Measurements from ENCODE around the gene HSD17B11.
A peak's percentile ranks its signal among the peaks of the same experiment; 100 is the strongest.
"Not testable (repeated sequence)": the region's sequence is repeated elsewhere in the genome, so short reads cannot be mapped to it uniquely, and the experiment has no call there.

HSD17B11 gene

DNA sequence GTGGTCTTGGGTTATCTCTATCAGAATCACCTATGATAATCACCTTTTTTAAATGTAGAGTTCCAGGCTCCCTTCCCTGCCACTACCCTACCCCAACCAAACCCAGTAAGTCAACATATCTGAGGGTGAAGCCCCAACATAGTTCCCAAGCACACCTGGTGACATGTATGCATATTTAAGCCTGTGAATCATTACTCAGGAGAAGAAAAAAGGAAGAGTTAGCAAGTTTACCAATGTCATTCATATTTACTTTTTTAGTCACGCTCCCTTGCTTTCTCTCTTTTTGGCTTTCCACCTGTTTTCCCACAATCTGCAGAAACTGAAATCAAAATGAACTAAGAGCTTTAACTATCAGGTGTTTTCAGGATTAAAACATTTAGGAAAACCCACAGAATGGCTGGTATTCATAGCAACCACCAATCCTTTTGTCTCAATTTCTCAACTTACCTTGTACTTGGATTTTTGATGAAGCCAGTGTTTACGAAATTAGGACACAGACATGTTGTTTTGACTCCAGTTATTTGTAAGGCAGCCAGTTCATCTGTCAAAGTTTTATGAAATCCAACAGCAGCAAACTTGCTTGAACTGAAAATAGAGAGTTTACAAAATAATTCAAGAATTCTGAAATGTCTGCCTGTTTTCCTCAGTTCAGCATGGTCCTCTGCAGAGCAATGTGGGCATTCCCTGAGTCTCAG, 34.0 kb downstream of the HSD17B11 start:
- DNase-seq: no peak

DNA sequence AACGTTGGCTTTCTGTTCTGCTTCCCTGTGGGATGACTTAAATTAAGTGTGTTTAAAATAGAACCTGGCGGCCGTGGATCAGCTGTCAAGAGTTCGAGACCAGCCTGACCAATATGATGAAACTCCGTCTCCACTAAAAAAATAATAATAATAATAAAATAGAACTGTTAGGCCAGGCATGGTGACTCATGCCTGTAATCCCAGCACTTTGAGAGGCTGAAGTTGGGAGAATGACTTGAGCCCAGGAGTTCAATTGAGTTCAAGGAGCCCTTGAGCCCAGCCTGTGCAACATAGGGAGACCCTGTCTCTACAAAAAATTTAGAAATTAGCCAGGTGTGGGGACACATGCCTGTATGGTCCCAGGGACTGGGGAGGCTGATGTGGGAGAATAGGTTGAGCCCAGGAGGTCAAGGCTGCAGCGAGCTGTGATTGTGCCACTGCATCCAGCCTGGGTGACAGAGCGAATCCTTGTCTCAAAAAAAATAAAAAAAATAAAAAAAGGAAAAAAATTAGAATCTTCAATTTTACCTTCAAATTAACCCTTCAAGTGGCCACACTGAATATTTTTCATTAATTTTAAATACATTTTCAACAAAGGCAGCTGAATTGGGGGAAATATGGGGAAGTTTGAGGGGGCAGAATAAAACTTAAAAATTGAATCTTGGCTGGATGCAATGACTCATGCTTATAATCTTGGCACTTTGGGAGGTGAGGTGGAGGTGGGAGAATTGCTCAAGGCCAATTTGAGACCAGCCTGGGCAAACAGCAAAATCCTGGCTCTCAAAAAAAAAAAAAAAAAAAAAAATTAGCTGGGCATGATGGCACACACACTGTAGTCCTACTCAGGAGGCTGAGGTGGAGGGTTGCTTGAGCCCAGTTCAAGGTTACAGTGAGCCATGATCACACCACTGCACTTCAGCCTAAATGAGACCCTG, 36.6 kb downstream of the HSD17B11 start:
- no peak for DNase-seq

DNA sequence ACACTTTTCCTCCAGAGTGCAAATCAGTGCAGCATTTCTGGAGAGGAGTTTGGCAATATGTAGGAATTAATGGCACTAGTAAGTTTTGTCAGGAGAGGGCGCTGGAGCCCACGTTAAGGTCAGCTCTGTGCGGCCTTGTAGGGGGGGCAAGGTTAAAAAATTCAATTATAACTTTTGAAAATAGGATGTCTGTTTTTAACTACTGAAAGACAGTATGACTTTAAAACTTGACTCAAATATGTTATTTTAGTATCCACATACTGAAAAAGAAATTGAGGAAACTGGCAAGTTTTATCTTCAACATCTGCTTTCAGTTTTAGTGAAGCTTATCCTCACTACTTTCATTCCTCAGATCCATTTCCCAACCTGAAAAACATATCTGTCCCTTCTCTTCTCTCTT, 37.4 kb downstream of the HSD17B11 start:
- no peak for DNase-seq

DNA sequence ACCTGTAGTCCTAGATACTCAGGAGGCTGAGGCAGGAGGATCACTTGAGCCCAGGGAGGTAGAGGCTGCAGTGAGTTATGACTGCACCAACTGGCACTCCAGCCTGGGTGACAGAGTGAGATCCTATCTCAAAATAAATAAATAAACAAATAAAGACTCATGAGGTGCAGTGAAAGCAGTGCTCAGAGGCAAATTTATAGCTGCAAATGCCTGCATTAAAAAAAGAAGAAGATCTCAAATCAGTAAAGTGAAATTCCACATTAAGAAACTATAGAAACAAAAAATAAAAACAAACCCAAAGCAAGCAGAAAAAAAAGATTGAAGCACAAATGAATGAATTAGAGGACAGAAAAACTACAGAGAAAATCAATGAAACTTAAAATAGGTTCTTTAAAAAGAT, 45.8 kb downstream of the HSD17B11 start:
- no peak for DNase-seq

DNA sequence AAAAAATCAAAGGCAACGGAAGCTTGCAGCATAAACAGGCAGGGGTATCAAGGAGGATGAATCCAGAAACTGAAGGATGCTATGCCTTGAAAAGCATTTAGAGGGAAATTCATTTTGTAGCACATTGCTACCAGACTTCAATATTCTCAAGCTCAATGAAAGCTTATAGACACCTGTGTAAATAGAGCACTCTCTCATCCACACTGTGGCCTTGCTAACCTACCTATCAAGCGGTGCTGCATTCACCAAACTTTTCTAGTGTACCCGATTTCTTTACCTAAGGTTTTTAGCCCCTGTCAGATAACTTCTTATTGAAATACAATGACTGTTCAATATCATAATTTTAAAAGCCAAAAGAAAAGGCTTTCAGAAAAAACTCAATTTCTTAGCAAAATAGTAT, 48.1 kb downstream of the HSD17B11 start:
- DNase-seq: no peak

DNA sequence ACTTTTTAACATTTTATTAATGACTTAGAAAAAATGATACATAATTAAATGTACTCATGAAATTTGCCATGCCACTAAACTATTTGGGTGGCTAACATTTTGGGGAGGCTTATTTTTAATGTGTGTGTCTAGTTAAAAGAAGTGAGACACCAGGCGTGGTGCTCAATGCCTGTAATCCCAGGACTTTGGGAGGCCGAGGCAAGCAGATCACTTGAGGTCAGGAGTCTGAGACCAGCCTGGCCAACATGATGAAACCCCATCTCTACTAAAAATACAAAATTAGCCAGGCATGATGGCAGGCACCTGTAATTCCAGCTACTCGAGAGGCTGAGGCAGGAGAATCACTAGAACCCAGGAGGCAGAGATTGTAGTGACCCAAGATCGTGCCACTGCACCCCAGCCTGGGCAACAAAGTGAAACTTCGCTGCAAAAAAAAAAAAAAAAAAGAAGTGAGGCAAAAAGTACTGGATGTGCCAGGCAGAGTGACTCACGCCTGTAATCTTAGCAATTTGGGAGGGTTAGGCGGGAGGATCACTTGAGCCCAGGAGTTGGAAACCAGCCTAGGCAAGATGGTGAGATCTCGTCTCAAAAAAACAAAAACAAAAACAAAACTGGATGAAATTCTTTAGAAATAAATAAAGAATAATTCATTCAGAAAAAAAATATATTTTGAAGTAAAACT, 48.9 kb downstream of the HSD17B11 start:
- not testable (repeated sequence) for DNase-seq

DNA sequence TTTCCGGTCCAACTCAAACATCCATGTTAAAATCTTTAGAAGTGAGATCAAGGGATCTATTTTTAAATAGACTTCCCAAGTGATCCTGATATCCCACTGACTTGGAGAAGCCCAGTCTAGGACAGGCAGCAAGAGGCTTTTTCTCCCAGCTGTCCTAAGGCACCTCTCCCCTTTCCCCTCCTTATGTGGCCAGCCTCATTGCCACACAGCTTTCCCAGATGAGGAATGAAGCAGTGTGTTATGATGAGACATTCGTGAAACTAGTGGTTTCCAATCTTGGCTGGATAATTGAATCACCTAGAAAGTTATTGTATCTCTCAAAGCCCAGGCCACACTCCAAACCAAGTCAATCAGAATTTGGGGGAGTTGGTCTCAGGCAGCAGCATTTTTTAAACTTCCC, 51.5 kb downstream of the HSD17B11 start:
- no peak for DNase-seq

DNA sequence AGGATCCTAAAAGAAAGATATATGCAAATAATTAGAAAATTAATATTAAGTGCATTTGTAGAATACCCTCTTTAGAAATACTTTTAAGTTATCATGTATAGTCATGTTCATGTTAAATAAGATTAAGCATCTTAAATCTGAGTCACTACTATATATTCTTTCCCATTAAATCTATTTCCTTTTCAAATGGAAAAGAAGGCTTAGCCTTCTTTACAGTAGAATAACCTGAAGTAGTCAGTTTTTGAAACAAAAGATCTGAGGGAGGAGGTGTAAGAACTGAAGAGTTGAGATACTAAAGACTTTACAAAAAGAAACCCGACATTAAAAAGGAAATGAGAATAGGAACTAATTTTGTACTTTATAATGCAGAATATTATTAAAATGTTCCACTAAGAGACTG, 53.6 kb downstream of the HSD17B11 start:
- no peak for DNase-seq

DNA sequence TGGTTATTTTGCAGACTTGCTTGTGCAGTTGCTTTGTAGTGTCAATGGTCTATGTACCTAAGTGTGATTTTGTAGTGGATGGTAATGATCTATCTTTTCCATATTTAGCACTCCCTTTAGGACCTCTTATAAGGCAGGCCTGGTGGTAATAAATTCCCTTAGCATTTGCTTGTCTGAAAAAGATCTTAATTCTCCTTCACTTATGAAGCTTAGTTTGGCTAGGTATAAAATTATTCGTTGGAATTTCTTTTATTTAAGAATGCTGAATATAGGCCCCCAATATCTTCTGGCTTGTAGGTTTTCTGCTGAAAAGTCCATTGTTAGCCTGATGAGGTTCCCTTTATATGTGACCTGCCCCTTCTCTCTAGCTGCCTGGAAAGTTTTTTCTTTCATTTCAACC, 57.7 kb downstream of the HSD17B11 start:
- no peak for DNase-seq

DNA sequence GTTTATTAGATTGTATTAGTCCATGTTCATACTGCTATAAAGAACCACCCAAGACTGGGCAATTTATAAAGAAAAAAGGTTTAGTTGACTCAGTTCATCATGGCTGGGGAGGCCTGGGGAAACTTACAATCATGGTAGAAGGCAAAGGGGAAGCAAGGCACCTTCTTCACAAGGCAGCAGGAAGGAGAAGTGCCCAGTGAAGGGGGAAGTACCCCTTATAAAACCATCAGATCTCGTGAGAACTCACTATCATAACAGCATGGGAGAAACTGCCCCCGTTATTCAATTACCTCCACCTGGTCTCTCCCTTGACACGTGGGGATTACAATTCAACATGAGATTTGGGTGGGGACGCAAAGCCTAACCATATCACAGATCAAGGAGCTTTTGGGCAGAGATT, 60.2 kb downstream of the HSD17B11 start:
- no peak for DNase-seq

DNA sequence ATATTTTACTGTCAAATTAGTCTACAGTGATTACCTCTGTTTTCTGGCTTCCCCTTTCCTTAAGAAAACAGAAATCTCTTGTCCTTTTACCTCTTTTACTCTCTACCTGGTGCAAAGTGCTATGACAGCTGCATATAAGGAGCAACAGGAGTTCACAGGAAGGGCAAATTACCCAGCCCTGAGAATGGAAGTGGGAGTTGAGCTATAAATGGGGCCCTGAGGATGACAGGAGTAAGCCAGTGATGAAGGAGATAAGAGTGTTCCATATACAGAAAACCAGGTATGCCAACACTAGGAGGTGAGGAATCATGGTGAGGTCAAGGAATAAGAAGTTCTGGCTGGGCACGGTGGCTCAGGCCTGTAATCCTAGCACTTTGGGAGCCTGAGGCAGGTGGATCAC, 63.9 kb downstream of the HSD17B11 start:
- no peak for DNase-seq

DNA sequence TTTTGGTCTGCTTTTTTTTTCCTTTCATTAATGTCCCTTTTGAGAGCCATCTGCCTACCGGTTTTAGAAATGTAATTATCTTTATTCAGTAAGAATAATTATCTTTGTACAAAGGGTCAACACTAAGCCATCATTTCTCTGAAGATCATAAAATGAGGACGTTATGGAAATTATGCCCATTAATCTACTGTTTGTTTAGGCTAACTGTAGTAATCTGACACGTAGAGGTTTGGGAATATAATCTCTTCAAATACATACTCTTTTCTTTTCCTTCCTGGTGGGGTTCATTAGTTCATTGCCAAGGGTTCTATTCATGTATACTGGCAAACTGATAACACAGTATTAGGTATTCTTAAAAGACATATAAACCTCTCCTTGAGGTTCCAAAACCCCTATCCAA, 64.5 kb downstream of the HSD17B11 start:
- no peak for DNase-seq

DNA sequence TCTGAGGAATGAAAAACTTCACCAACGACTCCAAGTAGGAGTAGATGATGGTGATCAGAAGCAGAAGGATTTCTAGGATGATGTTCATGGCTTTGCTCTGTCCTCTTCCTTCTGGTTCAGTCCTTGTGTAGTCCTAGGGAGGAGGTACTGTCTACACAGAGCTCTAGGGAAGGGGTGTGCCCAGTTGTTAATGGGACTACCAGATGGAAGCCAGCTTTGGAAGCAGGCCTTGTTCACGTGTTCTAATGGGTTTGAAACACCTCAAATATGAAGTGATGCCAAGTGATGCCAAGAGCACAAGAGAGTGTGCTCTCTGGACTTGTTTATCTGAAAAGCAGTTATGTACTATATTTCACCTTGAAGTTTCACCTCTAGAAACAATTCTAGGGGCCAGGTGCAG, 68.2 kb downstream of the HSD17B11 start, which contains the start of gene HSD17B13:
HSD17B13 (minus strand) TSS at position 129 of the 400 bp plus-strand sequence; CDS start at position 88, 41 bp downstream.
- peak in 1 of 2 experiments; percentile 21 for DNase-seq

DNA sequence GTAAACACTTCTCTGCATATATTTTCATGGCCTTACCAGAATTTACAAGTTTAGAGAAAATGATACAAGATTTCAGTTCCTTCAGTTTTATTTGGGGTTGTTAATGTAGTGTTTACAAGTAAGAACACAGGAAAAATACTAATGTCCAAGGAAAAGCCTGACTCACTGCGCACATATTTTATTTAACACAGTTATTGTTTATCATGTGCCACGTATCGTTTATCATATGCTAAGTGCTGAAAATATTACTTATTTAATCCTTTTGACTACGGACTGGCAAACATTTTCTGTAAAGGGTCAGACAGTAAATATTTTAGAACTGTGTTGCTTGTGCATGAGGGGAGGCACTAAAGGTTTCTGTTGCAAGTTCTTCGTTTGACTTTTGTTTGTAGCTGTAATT, 69.1 kb downstream of the HSD17B11 start:
- no peak for DNase-seq

DNA sequence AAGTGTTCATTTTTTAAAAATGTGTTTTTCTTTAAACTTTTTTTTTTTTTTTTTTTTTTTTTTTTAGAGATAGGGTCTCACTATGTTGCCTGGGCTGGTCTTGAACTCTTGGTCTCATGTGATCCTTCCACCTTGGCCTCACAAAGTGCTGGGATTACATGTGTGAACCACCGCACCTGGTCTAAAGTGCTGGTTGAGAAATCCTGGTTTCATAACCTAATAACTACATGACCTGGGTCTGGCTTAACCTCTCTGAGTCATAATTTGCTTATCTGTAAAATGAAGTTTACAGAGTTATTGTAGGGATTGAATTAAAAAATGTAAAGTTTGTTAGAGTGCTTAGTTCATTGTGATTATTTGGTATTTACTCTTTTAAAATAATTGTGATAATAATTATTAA, 73.5 kb downstream of the HSD17B11 start:
- DNase-seq: no peak

DNA sequence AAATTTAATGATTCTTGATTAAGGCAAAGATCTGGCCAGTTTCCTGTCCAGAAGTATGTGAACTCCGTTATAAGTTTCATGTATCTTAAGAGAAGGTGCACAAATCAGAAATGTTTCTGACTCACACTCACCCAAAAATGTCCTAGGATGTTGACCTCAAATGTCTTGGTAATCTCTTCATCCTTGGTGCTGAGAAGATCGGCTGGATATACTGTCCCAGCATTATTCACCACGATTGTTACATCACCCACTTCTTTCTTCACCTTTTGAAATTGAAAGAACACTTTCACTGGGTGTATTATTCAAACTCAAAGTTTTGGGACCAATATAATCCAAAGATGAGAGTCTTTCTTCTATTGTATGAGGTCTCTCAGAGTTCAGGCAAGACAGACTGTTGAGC, 74.0 kb downstream of the HSD17B11 start:
- DNase-seq: no peak

DNA sequence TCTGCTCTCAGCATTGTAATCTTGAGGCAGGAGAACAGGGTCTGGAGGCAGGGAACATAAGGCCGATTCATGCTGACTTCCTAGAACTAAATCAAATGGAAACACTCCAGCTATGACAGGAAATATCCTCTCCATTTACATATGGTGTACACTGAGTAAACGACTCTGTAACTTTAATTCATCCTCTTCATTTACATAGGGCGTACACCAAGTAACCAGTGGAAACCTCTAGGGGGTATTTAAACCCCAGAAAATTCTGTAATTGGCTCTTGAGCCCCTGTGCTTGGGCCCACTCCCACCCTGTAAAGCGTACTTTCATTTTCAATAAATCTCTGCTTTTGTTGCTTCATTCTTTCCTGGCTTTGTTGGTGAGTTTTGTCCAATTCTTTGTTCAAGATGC, 76.0 kb downstream of the HSD17B11 start:
- not testable (repeated sequence) for DNase-seq

DNA sequence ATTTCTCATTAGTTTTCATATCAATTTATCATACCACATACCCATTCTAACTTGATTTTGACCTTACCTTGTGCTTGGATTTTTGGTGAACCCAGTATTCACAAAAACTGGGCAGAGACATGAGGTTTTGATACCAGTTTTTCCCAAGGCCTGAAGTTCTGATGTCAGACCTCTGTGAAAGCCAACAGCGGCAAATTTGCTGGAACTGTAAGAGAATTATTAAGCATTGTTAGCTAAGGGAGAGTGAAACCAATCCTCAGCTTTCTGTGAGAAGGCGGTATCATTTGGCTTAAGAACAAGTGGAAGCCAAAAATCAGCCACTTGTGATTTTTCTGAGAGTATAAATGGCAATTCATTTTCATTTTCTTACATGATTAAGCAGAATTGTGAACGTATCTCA, 77.2 kb downstream of the HSD17B11 start:
- DNase-seq: no peak

DNA sequence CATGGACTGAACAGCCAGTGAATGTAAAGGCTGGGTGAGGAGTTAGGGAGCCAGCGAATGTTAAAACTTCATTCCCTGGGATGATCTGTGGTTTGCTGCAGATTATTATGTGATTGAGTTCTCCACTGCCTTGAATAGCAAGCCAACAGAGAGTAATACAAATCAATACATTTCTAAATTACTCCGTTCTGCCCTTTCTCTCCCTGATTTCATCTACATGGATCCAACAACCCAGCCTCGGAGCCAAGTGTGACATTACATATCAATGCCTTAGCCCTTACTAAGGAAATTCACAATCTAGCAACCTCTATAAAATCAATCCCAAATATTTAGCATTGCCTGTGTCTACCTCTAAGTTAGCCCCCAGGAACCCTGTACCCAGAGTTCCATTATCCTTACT, 79.3 kb downstream of the HSD17B11 start:
- DNase-seq: no peak

DNA sequence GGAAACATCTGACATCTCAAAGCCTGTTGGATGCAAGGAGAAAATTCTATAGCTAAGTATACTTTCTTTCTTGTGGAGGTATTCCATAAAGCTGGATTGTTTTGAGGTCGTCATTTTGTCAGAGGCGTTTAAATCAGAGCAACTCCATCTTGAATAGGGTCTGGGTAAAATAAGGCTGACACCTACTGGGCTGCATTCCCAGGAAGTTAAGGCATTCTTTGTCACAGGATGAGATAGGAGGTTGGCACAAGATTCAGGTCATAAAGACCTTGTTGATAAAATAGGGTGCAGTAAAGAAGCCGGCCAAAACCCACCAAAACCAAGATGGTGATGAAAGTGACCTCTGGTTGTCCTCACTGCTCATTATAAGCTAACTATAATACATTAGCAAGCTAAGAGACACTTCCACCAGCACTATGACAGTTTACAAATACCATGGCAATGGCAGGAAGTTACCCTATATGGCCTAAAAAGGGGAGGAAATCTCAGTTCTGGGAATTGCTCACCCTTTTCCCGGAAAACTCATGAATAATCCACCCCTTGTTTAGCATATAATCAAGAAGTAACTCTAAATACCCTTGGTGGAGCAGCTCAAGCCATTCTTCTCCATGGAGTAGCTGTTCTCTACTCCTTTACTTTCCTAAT, 80.2 kb downstream of the HSD17B11 start:
- DNase-seq: no peak

DNA sequence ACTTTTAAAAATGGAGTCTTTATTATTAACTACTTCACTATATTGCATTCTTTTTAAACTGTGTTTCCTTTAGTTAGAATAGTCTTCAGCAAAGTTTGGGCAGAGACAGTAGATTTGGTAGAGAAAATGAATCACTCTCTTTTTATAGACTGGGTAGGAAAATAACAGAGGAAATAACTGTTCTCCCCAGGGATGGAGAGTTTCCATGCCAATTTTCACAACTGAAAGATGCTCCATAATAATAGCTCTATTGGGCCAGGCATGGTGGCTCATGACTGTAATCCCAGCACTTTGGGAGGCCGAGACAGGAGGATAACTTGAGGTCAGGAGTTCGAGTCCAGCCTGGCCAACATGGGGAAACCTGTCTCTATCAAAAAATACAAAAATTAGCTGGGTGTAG, 81.4 kb downstream of the HSD17B11 start:
- DNase-seq: no peak

DNA sequence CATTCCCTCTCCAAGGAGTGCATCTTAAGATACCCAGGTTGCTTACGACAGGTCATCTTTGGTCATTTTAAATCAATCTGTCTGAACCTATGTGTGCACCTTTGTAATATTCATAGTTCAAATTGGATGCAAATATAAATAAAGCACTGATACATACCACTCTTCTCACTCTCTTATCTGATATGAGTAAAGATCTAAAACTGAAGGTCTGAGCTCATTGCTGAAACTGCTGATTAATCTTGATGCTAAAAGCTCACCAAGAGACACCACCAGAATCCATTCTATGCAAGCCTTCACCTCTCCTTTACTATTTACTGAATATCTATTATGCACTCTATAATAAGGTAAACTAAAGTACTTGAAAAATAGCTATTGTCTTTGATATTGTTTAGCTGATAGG, 84.9 kb downstream of the HSD17B11 start:
- DNase-seq: no peak

DNA sequence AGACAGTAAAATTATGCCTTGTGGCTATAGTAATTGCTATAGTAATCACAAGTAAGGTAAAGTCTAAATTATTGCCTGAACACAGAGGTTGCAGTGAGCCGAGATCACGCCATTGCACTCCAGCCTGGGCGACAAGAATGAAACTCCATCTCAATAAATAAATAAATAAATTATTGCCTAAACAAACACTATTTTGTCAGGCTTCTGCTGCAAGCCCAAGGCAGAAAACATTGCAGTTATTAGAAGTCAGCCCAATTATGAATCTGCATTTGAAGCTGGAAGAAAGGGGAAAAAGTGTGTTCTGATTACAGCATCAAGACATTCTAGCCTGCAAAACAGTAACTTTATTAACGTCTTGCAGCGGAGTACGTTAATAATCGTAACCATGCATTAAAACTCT, 85.4 kb downstream of the HSD17B11 start:
- no peak for DNase-seq

Data from NCI-H446 (cell line).